ENCODE results near the gene FAM76A. TPM values are rescaled to one million over a fixed set of nuclear protein-coding genes. Genes with fewer than 3 reads are reported as not detected.

Gene FAM76A
- total RNA-seq, 3 donors from 2014 or later = 13.5 to 34.2 (median 14.4) TPM

- no peak for TF ChIP-seq POLR2A (IDR thresholded peaks at IDR 0.05)
- TF ChIP-seq POLR2AphosphoS5 (IDR thresholded peaks at IDR 0.05) = no peak
- TF ChIP-seq CTCF (IDR thresholded peaks at IDR 0.05) = no peak
- H3K9me3 ChIP-seq = peaks cover 3 to 8% of the 10 kb centered on the region in 2 donors
- H3K4me1 ChIP-seq = no peaks in the 10 kb centered on the region
- no peak for DNase-seq (ENCODE audit: low spot score in 2 of 2)
- H3K27me3 ChIP-seq = no peaks in the 10 kb centered on the region
- intact Hi-C loops (cut with DNase I; ENCODE audit: low total_unique reads) = no loop called here
- H3K36me3 ChIP-seq = no peaks in the 10 kb centered on the region
- no peak overlapping the region for H3K27ac ChIP-seq
- no peak overlapping the region for H3K4me3 ChIP-seq
Observed at GRCh38 chr1:27704958-27705357, 20.8 kb upstream of the FAM76A start.

DNA sequence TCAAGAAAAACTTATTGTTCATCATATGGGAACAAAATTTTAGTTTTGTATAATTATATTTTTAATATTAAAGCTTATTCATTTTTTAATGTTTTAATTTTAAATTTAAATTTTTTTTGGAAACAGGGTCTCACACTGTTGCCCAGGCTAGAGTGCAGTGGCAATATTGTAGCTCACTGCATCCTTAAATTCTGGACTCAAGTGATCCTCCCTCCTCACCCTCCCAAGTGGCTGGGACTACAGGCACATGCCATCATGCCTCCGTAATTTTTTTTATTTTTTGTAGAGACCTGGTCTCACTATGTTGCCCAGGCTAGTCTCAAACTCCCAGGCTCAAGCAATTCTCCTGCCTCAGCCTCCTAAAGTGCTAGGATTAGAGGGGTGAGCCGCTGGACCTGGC is 20.2 kb upstream of the FAM76A start:
- H3K4me3 ChIP-seq = no peak overlapping the region
- TF ChIP-seq CTCF (IDR thresholded peaks at IDR 0.05) = no peak
- TF ChIP-seq POLR2AphosphoS5 (IDR thresholded peaks at IDR 0.05) = no peak
- intact Hi-C loops (cut with DNase I; ENCODE audit: low total_unique reads) = no loop called here
- H3K4me1 ChIP-seq = no peaks in the 10 kb centered on the region
- no peak overlapping the region for H3K27ac ChIP-seq
- no peaks in the 10 kb centered on the region for H3K36me3 ChIP-seq
- no peaks in the 10 kb centered on the region for H3K27me3 ChIP-seq
- H3K9me3 ChIP-seq = peaks cover 3 to 8% of the 10 kb centered on the region in 2 donors
- no peak for DNase-seq (ENCODE audit: low spot score in 2 of 2)

DNA sequence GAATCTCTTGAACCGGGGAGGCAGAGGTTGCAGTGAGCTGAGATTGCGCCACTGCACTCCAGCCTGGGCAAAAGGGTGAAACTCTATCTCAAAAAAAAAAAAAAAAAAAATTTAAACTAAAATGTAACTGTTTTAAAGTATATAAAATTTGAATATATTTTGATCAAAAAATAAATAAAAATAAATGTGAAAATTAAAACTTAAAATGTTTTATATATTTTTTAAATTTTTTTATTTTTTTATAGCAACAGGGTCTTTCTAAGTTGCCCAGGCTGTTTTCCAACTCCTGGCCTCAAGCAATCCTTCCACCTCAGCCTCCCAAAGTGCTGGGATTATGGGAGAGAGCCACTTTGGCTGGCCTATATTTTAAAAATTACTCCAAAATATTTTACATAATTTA is 15.2 kb upstream of the FAM76A start:
- no peak for TF ChIP-seq POLR2AphosphoS5 (IDR thresholded peaks at IDR 0.05)
- no peak for TF ChIP-seq CTCF (IDR thresholded peaks at IDR 0.05)
- TF ChIP-seq POLR2A (IDR thresholded peaks at IDR 0.05) = no peak
- no peaks in the 10 kb centered on the region for H3K36me3 ChIP-seq
- no peak overlapping the region for H3K4me3 ChIP-seq
- no peak overlapping the region for H3K27ac ChIP-seq
- intact Hi-C loops (cut with DNase I; ENCODE audit: low total_unique reads) = no loop called here
- H3K27me3 ChIP-seq = no peaks in the 10 kb centered on the region
- H3K4me1 ChIP-seq = no peaks in the 10 kb centered on the region
- DNase-seq (ENCODE audit: low spot score in 2 of 2) = no peak
- peaks cover 0 to 3% of the 10 kb centered on the region in 2 donors for H3K9me3 ChIP-seq

DNA sequence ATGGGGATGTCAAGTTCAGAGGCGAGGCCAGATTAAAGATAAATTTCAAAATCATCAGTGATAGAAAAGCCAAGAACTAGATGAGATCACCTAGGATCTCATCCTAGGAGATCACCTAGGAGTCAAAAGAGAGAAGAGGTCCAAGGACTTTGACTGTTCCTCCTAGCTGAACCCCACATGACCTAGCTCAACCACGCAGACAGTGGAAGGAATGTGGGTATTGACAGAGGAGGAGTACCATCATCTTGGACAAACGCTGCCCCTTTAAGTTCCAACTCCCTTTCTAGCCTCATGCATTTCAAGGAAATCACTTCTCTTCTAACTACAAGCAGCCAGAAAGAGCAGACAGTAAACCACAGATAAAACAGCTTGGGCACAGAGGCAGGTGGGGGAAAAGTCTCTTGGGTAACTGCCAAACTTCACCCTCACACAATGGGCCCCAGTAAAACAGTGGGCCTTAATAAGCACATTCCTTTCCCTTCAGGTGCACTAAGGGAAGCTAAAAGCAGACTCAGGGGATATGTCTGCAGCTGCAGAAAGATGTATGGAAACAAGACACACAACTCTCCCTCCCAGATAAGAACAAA is 12.5 kb upstream of the FAM76A start:
- no peaks in the 10 kb centered on the region for H3K27me3 ChIP-seq
- no peak for DNase-seq (ENCODE audit: low spot score in 2 of 2)
- H3K36me3 ChIP-seq = no peaks in the 10 kb centered on the region
- TF ChIP-seq CTCF (IDR thresholded peaks at IDR 0.05) (no peak), POLR2AphosphoS5 (IDR thresholded peaks at IDR 0.05) (no peak), POLR2A (IDR thresholded peaks at IDR 0.05) (no peak)
- H3K4me3 ChIP-seq = no peak overlapping the region
- intact Hi-C loops (cut with DNase I; ENCODE audit: low total_unique reads) = no loop called here
- no peak overlapping the region for H3K27ac ChIP-seq
- no peaks in the 10 kb centered on the region for H3K4me1 ChIP-seq
- no peaks in the 10 kb centered on the region for H3K9me3 ChIP-seq

DNA sequence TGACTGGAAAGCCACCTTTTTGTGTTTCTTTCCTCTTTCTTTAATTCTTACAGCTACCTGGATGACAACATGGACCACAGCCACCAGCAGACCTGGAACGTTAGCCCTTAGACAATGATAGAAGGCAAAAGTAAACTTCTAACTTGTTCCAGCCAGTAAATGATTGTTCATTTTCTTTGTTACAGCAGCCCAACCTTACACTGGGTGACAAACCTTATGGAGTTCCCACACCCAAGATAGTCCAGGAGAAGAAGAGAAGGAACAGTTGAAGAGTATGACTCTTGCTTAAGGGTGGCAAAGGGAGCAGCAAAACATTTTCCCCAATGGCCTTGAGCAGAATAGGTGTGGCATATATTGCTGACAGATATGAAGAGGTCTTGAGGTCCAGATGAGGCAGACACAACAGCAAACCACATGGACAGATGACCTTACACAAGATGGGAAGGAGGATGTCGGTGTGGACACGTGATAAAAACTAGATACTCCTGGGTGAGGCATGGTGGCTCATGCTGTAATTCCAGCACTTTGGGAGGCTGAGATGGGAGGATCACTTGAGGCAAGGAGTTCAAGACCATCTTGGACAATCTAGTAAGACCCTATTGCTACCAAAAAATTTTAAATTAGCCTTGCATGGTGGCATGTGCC is 11.8 kb upstream of the FAM76A start:
- TF ChIP-seq POLR2A (IDR thresholded peaks at IDR 0.05) (no peak), CTCF (IDR thresholded peaks at IDR 0.05) (no peak), POLR2AphosphoS5 (IDR thresholded peaks at IDR 0.05) (no peak)
- no peak for DNase-seq (ENCODE audit: low spot score in 2 of 2)
- Histone ChIP-seq H3K36me3 (no peaks in the 10 kb centered on the region), H3K4me1 (no peaks in the 10 kb centered on the region), H3K27ac (no peak overlapping the region), H3K27me3 (no peaks in the 10 kb centered on the region), H3K9me3 (no peaks in the 10 kb centered on the region), H3K4me3 (no peak overlapping the region)
- intact Hi-C loops (cut with DNase I; ENCODE audit: low total_unique reads) = no loop called here
